ENCODE results near the gene PIMREG.

PIMREG gene

GRCh38 chr17:6476076-6476809 is 32.0 kb downstream of the PIMREG start:
- DNase-seq (no peak), ATAC-seq (ENCODE audit: insufficient read depth, low read depth) (no peak)
- Histone ChIP-seq H2AFZ (ENCODE audit: low read depth, low read length) (no peak overlapping the region), H3K27me3 (ENCODE audit: insufficient read depth, low read length, poor library complexity) (no peaks in the 10 kb centered on the region), H3K36me3 (ENCODE audit: insufficient read depth, low read length) (no peaks in the 10 kb centered on the region), H3K4me3 (ENCODE audit: low read depth in 1 of 2, low read length in 2 of 2) (no peak overlapping the region), H3K9me3 (ENCODE audit: insufficient read depth, low read length, severe bottlenecking) (no peaks in the 10 kb centered on the region), H3K9ac (ENCODE audit: low read depth, low read length) (no peak overlapping the region), H3K4me1 (ENCODE audit: insufficient read depth, low read length) (no peaks in the 10 kb centered on the region), H3K79me2 (ENCODE audit: insufficient read depth, low read length) (no peaks in the 10 kb centered on the region), H3K4me2 (ENCODE audit: insufficient read depth, low read length) (no peak overlapping the region), H3K27ac (ENCODE audit: low read length) (no peak overlapping the region), H4K20me1 (ENCODE audit: insufficient read depth, low read length) (peaks cover 3% of the 10 kb centered on the region)
- TF ChIP-seq CTCF (IDR thresholded peaks at IDR 0.05; ENCODE audit: borderline replicate concordance, extremely low read depth, low read length, poor library complexity, severe bottlenecking) (no peak), EZH2 (IDR thresholded peaks at IDR 0.05; ENCODE audit: borderline replicate concordance, low read depth, low read length, severe bottlenecking) (no peak)

- no peaks in the 10 kb centered on the region for H3K36me3 ChIP-seq (ENCODE audit: insufficient read depth, low read length)
- H3K27ac ChIP-seq (ENCODE audit: low read length), result no peak overlapping the region
- no peak for DNase-seq
- H3K4me1 ChIP-seq (ENCODE audit: insufficient read depth, low read length), result no peaks in the 10 kb centered on the region
- H3K4me3 ChIP-seq (ENCODE audit: low read depth in 1 of 2, low read length in 2 of 2), result no peak overlapping the region
- H3K27me3 ChIP-seq (ENCODE audit: insufficient read depth, low read length, poor library complexity), result no peaks in the 10 kb centered on the region
- H3K9me3 ChIP-seq (ENCODE audit: insufficient read depth, low read length, severe bottlenecking), result no peaks in the 10 kb centered on the region
- no peak overlapping the region for H3K4me2 ChIP-seq (ENCODE audit: insufficient read depth, low read length)
- ATAC-seq (ENCODE audit: insufficient read depth, low read depth), result no peak
- TF ChIP-seq EZH2 (IDR thresholded peaks at IDR 0.05; ENCODE audit: borderline replicate concordance, low read depth, low read length, severe bottlenecking), result no peak
- TF ChIP-seq CTCF (IDR thresholded peaks at IDR 0.05; ENCODE audit: borderline replicate concordance, extremely low read depth, low read length, poor library complexity, severe bottlenecking), result no peak
- H3K9ac ChIP-seq (ENCODE audit: low read depth, low read length), result no peak overlapping the region
- no peaks in the 10 kb centered on the region for H3K79me2 ChIP-seq (ENCODE audit: insufficient read depth, low read length)
- H2AFZ ChIP-seq (ENCODE audit: low read depth, low read length), result no peak overlapping the region
- H4K20me1 ChIP-seq (ENCODE audit: insufficient read depth, low read length), result peaks cover 3% of the 10 kb centered on the region
Measured at GRCh38 chr17:6476810-6477179, 32.5 kb downstream of the PIMREG start.

GRCh38 chr17:6477831-6478383 is 33.7 kb downstream of the PIMREG start:
- Histone ChIP-seq H3K9ac (ENCODE audit: low read depth, low read length) (no peak overlapping the region), H3K79me2 (ENCODE audit: insufficient read depth, low read length) (no peaks in the 10 kb centered on the region), H3K4me2 (ENCODE audit: insufficient read depth, low read length) (no peak overlapping the region), H3K27ac (ENCODE audit: low read length) (no peak overlapping the region), H3K36me3 (ENCODE audit: insufficient read depth, low read length) (no peaks in the 10 kb centered on the region), H3K27me3 (ENCODE audit: insufficient read depth, low read length, poor library complexity) (no peaks in the 10 kb centered on the region), H3K4me1 (ENCODE audit: insufficient read depth, low read length) (no peaks in the 10 kb centered on the region), H3K9me3 (ENCODE audit: insufficient read depth, low read length, severe bottlenecking) (no peaks in the 10 kb centered on the region), H4K20me1 (ENCODE audit: insufficient read depth, low read length) (peaks cover 3% of the 10 kb centered on the region), H2AFZ (ENCODE audit: low read depth, low read length) (no peak overlapping the region), H3K4me3 (ENCODE audit: low read depth in 1 of 2, low read length in 2 of 2) (no peak overlapping the region)
- DNase-seq (no peak), ATAC-seq (ENCODE audit: insufficient read depth, low read depth) (no peak)
- no peak for TF ChIP-seq CTCF (IDR thresholded peaks at IDR 0.05; ENCODE audit: borderline replicate concordance, extremely low read depth, low read length, poor library complexity, severe bottlenecking)
